Peyer's patch (tissue), 4 donors: Measurements from ENCODE around the gene SLX4IP. TPM values are rescaled to one million over a fixed set of nuclear protein-coding genes. Genes with fewer than 3 reads are reported as not detected.
A peak's percentile ranks its signal among the peaks of the same experiment; 100 is the strongest.

Experiments used
- DNase-seq, 3 donors: peaks; one replicate each; pipeline ENCODE4 v3.0.0-alpha.2; 2017 to 2019
- H3K27ac ChIP-seq, 4 donors: fragments of 200-600 bp; sonication (generic); one replicate each; pipeline ENCODE4 v1.5.1; 2016 to 2019
- H3K27me3 ChIP-seq, 2 donors: fragments of 200-600 bp; sonication (generic); one replicate each; pipeline ENCODE4 v1.5.1; 2019
- H3K36me3 ChIP-seq, 3 donors: fragments of 200-600 bp; sonication (generic); one replicate each; pipeline ENCODE4 v1.5.1; 2016 to 2019
- H3K4me1 ChIP-seq, 4 donors: fragments of 200-600 bp; sonication (generic); one replicate each; pipeline ENCODE4 v1.5.1; 2016 to 2019
- H3K4me3 ChIP-seq, 4 donors: fragments of 200-600 bp; sonication (generic); 1 replicate in 3 of 4; 2 replicates in 1 of 4; pipeline ENCODE4 v1.5.1; 2016 to 2019; ENCODE audit warnings: mild to moderate bottlenecking in 1 of 4
- H3K9me3 ChIP-seq, 4 donors: fragments of 200-600 bp; sonication (generic); one replicate each; pipeline ENCODE4 v1.5.1; 2016 to 2019; ENCODE audit warnings: mild to moderate bottlenecking in 1 of 4
- CTCF ChIP-seq, 6 experiments: fragments of 450-650 bp in 4 of 6; fragments of 200-600 bp in 2 of 6; sonication (generic) in 1 of 6; IDR thresholded peaks; one replicate each; pipeline ENCODE4 v1.5.1; 2017 to 2019; ENCODE audit warnings: antibody characterized with exemption in 6 of 6, mild to moderate bottlenecking in 3 of 6, moderate library complexity in 1 of 6
- POLR2A ChIP-seq, 2 donors: fragments of 450-650 bp; IDR thresholded peaks; one replicate each; pipeline ENCODE4 v1.5.1; 2017; ENCODE audit warnings: antibody characterized with exemption in 2 of 2, mild to moderate bottlenecking in 2 of 2, moderate library complexity in 2 of 2
- total RNA-seq, 4 donors: library from RNA; depleted of rRNA; stranded (reverse); fragments of >200 nt; gene quantifications; one replicate each; pipeline ENCODE4 v1.1.0, GENCODE V29; 2016

SLX4IP gene
- total RNA-seq, 4 donors from 2014 or later = 6.1 to 9.0 (median 7.9) TPM

GRCh38 chr20:10476319-10476724, 41.2 kb downstream of the SLX4IP start:
- H3K9me3 ChIP-seq = no peaks in the 10 kb centered on the region
- no peaks in the 10 kb centered on the region for H3K4me1 ChIP-seq
- DNase-seq = no peak
- no peak overlapping the region for H3K4me3 ChIP-seq
- peak in 1 of 6 experiments; percentile 8 for TF ChIP-seq CTCF (IDR thresholded peaks at IDR 0.05)
- TF ChIP-seq POLR2A (IDR thresholded peaks at IDR 0.05) = no peak
- H3K36me3 ChIP-seq = no peaks in the 10 kb centered on the region
- no peaks in the 10 kb centered on the region for H3K27me3 ChIP-seq
- no peak overlapping the region for H3K27ac ChIP-seq

DNA sequence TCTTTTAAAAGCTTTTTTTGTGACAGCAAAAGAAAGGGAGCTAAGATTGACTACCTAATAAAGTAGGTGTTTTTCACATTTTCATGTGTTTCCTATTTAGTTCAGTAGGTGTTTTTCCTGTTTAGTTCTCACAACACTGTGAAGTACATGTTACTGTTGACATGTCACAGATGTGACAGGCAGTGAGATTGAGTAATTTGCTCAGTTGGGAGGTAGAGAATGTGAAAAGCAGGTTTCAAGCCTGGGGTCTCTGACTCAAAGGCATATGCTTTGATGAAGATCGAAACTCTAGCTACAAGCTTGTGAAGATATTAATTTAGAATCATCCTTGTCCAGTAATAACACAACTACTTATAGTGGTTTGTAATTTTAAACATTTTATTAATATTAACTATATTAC, 43.1 kb downstream of the SLX4IP start:
- no peak for DNase-seq
- no peaks in the 10 kb centered on the region for H3K4me1 ChIP-seq
- no peak overlapping the region for H3K4me3 ChIP-seq
- no peaks in the 10 kb centered on the region for H3K9me3 ChIP-seq
- H3K27ac ChIP-seq = no peak overlapping the region
- H3K27me3 ChIP-seq = no peaks in the 10 kb centered on the region
- no peaks in the 10 kb centered on the region for H3K36me3 ChIP-seq
- TF ChIP-seq POLR2A (IDR thresholded peaks at IDR 0.05) (no peak), CTCF (IDR thresholded peaks at IDR 0.05) (no peak)

DNA sequence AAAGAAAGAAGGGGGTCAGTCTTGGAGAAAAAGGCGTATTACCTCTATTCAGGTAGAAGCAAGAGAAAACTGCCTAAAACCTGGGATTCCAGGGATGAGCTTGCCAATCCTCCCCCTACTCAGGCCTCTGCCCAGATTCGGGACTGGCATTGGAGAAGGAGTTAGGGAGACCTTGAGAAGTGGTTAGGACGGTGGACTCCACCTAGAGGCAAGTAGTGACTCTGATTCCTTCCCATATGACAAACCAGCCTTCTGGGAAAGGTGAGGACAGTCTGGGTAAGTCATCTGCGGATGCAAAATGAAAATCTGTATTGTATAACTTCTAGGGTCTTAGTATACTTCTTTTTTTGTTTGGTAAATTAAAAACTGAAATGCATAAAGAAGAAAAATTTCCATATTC, 43.8 kb downstream of the SLX4IP start:
- TF ChIP-seq CTCF (IDR thresholded peaks at IDR 0.05) = no peak
- no peak for TF ChIP-seq POLR2A (IDR thresholded peaks at IDR 0.05)
- no peak for DNase-seq
- no peaks in the 10 kb centered on the region for H3K4me1 ChIP-seq
- no peaks in the 10 kb centered on the region for H3K27me3 ChIP-seq
- no peaks in the 10 kb centered on the region for H3K36me3 ChIP-seq
- no peaks in the 10 kb centered on the region for H3K9me3 ChIP-seq
- no peak overlapping the region for H3K27ac ChIP-seq
- H3K4me3 ChIP-seq = no peak overlapping the region

GRCh38 chr20:10481676-10482075, 46.6 kb downstream of the SLX4IP start:
- no peak for TF ChIP-seq CTCF (IDR thresholded peaks at IDR 0.05)
- TF ChIP-seq POLR2A (IDR thresholded peaks at IDR 0.05) = no peak
- H3K27ac ChIP-seq = no peak overlapping the region
- no peak for DNase-seq
- H3K4me1 ChIP-seq = no peaks in the 10 kb centered on the region
- H3K27me3 ChIP-seq = no peaks in the 10 kb centered on the region
- H3K9me3 ChIP-seq = no peaks in the 10 kb centered on the region
- H3K36me3 ChIP-seq = no peaks in the 10 kb centered on the region
- H3K4me3 ChIP-seq = no peak overlapping the region

- Histone ChIP-seq H3K4me1 (no peaks in the 10 kb centered on the region), H3K27me3 (no peaks in the 10 kb centered on the region), H3K9me3 (no peaks in the 10 kb centered on the region), H3K36me3 (no peaks in the 10 kb centered on the region), H3K27ac (no peak overlapping the region), H3K4me3 (no peak overlapping the region)
- no peak for TF ChIP-seq POLR2A (IDR thresholded peaks at IDR 0.05)
- no peak for DNase-seq
Observed at GRCh38 chr20:10483691-10484090, 48.6 kb downstream of the SLX4IP start.

- no peak for DNase-seq
- no peaks in the 10 kb centered on the region for H3K4me1 ChIP-seq
- H3K4me3 ChIP-seq = no peak overlapping the region
- H3K36me3 ChIP-seq = no peaks in the 10 kb centered on the region
- no peaks in the 10 kb centered on the region for H3K27me3 ChIP-seq
- H3K27ac ChIP-seq = no peak overlapping the region
- no peaks in the 10 kb centered on the region for H3K9me3 ChIP-seq
- TF ChIP-seq CTCF (IDR thresholded peaks at IDR 0.05) (no peak), POLR2A (IDR thresholded peaks at IDR 0.05) (no peak)
Observed at GRCh38 chr20:10487142-10488136, 52.3 kb downstream of the SLX4IP start.
